DOHH2 (cell line): Measurements from ENCODE around the gene SELENOF.

Experiments
- H3F3A ChIP-seq: fragments of 200-600 bp; sonication (generic), shearing (Covaris generic); 2 replicates; pipeline ENCODE4 v1.6.0; 2016; ENCODE audit warnings: antibody characterized with exemption, mild to moderate bottlenecking; ENCODE audit not compliant: control insufficient read depth, insufficient read depth
- H3K27ac ChIP-seq: fragments of 200-600 bp; sonication (generic); 2 replicates; pipeline ENCODE4 v1.5.1; 2014; ENCODE audit warnings: low read depth, mild to moderate bottlenecking, low read length, moderate library complexity
- H3K27me3 ChIP-seq: fragments of 200-600 bp; sonication (generic); 2 replicates; pipeline ENCODE4 v1.6.1; 2014; ENCODE audit warnings: mild to moderate bottlenecking, low read length, mixed read lengths; ENCODE audit not compliant: control insufficient read depth
- H3K36me3 ChIP-seq: fragments of 200-600 bp; sonication (generic); 2 replicates; pipeline ENCODE4 v1.6.1; 2014; ENCODE audit warnings: mild to moderate bottlenecking, low read length, moderate library complexity, mixed read lengths; ENCODE audit not compliant: control insufficient read depth
- H3K4me1 ChIP-seq: fragments of 200-600 bp; sonication (generic); 2 replicates; pipeline ENCODE4 v1.6.1; 2014; ENCODE audit warnings: mild to moderate bottlenecking, low read length, mixed read lengths; ENCODE audit not compliant: control insufficient read depth
- H3K4me2 ChIP-seq: fragments of 200-600 bp; sonication (generic); 2 replicates; pipeline ENCODE4 v1.6.0; 2014; ENCODE audit warnings: mild to moderate bottlenecking, low read length, moderate library complexity
- H3K4me3 ChIP-seq: fragments of 200-600 bp; sonication (generic); 2 replicates; pipeline ENCODE4 v1.5.1; 2014; ENCODE audit warnings: mild to moderate bottlenecking, low read length, mixed read lengths
- H3K79me2 ChIP-seq: fragments of 200-600 bp; sonication (generic); 2 replicates; pipeline ENCODE4 v1.6.1; 2014; ENCODE audit warnings: mild to moderate bottlenecking, low read length, mixed read lengths; ENCODE audit not compliant: control insufficient read depth
- H3K9me2 ChIP-seq: fragments of 200-600 bp; sonication (generic); replicated peaks from 2 replicates; pipeline ENCODE4 v1.6.1; 2014; ENCODE audit warnings: mild to moderate bottlenecking, low read length, mixed read lengths; ENCODE audit not compliant: control insufficient read depth
- H3K9me3 ChIP-seq: fragments of 200-600 bp; sonication (generic); 2 replicates; pipeline ENCODE4 v1.6.1; 2014; ENCODE audit warnings: antibody characterized with exemption, low read length, mixed read lengths; ENCODE audit not compliant: control insufficient read depth, insufficient read depth
- H4K20me1 ChIP-seq: fragments of 200-600 bp; sonication (generic); 2 replicates; pipeline ENCODE4 v1.6.0; 2014; ENCODE audit warnings: low read depth, mild to moderate bottlenecking, antibody characterized with exemption, low read length, moderate library complexity; ENCODE audit not compliant: control insufficient read depth, insufficient read depth
- EZH2phosphoT487 ChIP-seq: fragments of 200-600 bp; sonication (generic); IDR thresholded peaks from 2 replicates; pipeline ENCODE4 v1.6.1; 2017; ENCODE audit warnings: borderline replicate concordance, mild to moderate bottlenecking, antibody characterized with exemption, low read length, moderate library complexity, mixed read lengths
- TF ChIP-seq, protein P1 (sequence below): fragments of 200-600 bp; sonication (generic); IDR thresholded peaks from one replicate; pipeline ENCODE4 v1.5.1; 2014; ENCODE audit warnings: antibody characterized with exemption, mild to moderate bottlenecking, low read depth, low read length; ENCODE audit not compliant: poor library complexity, severe bottlenecking

SELENOF gene

DNA sequence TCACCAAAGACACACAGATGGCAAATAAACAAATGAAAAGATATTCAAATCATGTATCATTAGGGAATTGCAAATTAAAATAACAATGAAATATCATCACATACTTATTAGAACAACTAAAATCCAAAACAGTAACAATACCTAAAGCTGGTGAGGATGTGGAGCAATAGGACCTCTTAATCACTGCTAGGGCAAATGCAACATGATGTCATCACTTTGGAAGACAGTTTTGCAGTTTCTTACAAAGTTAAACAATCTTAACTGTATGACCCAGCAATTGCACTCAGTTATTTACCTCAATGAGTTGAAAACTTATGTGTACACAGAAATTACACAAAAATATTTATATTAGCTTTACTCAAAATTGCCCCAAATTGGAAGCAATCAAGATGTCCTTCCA lies 47.3 kb downstream of the SELENOF start:
- TF ChIP-seq EZH2phosphoT487: no peak
- TF ChIP-seq, protein P1, sequence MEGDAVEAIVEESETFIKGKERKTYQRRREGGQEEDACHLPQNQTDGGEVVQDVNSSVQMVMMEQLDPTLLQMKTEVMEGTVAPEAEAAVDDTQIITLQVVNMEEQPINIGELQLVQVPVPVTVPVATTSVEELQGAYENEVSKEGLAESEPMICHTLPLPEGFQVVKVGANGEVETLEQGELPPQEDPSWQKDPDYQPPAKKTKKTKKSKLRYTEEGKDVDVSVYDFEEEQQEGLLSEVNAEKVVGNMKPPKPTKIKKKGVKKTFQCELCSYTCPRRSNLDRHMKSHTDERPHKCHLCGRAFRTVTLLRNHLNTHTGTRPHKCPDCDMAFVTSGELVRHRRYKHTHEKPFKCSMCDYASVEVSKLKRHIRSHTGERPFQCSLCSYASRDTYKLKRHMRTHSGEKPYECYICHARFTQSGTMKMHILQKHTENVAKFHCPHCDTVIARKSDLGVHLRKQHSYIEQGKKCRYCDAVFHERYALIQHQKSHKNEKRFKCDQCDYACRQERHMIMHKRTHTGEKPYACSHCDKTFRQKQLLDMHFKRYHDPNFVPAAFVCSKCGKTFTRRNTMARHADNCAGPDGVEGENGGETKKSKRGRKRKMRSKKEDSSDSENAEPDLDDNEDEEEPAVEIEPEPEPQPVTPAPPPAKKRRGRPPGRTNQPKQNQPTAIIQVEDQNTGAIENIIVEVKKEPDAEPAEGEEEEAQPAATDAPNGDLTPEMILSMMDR: no peak
- Histone ChIP-seq H3K79me2 (peaks cover 18% of the 10 kb centered on the region), H3K4me2 (peak overlapping the region; percentile 10), H3F3A (peaks cover 5% of the 10 kb centered on the region; the same call in 1 of the 2 replicates), H3K27me3 (no peaks in the 10 kb centered on the region), H3K9me3 (no peaks in the 10 kb centered on the region), H3K4me1 (peaks cover 26% of the 10 kb centered on the region), H3K4me3 (no peak overlapping the region), H3K36me3 (peaks cover 32% of the 10 kb centered on the region), H3K9me2 (no peaks in the 10 kb centered on the region), H3K27ac (no peak overlapping the region), H4K20me1 (no peaks in the 10 kb centered on the region)

DNA sequence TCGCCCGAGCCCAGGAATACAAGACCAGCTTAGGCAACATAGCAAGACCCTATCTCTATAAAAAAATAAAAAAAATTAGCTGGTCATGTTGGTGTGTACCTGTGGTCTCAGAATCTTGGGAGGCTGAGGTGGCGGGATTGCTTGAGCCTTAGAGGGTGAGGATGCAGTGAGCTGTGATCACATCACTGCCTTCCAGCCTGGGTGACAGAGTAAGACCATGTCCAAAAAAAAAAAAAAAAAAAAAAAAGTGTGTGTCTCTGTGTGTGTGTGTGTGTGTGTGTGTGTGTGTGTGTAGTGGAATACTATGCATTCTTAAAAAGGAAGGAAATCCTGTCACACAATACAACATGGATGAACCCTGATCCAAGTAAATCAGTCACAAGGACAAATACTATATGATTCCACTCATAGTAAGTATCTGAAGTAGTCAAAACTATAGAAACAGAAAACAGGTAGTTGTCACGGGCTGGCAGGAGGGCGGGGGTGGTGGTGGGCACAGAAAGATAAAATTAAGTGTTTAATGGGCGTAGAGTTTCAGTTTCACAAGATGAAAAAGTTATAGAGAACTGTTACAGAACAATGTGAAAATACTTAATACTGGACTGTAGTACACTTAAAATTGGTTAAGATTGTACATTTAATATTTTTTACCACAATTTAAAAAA lies 47.8 kb downstream of the SELENOF start:
- H3K27ac ChIP-seq: no peak overlapping the region
- peaks cover 32% of the 10 kb centered on the region for H3K36me3 ChIP-seq
- H3K4me3 ChIP-seq: no peak overlapping the region
- peak overlapping the region; percentile 10 for H3K4me2 ChIP-seq
- peaks cover 7% of the 10 kb centered on the region; the same call in 1 of the 2 replicates for H3F3A ChIP-seq
- TF ChIP-seq EZH2phosphoT487: no peak
- TF ChIP-seq, protein P1: no peak
- H3K4me1 ChIP-seq: peaks cover 26% of the 10 kb centered on the region
- peaks cover 16% of the 10 kb centered on the region for H3K79me2 ChIP-seq
- no peaks in the 10 kb centered on the region for H3K9me2 ChIP-seq
- no peaks in the 10 kb centered on the region for H4K20me1 ChIP-seq
- H3K27me3 ChIP-seq: no peaks in the 10 kb centered on the region
- H3K9me3 ChIP-seq: no peaks in the 10 kb centered on the region

DNA sequence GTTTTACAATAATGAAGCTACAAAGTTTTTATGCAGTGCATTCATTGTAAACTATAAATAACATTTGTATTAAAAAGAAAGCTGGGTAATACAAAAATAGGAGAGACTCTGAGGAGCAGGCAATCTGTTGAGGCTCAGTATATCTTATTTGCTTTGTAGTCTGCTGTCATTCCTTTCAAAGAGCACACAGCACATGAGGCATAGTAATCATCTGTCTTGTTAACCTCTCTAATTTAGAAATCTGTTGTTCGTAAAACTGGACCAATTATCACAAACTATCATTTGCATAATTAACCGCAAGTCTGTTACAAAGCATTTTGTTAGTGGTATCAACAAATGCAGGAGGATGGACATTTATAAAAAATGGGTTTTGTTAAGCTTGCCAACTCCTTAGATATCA lies 51.0 kb downstream of the SELENOF start:
- Histone ChIP-seq H3K4me1 (peaks cover 28% of the 10 kb centered on the region), H3K36me3 (peaks cover 18% of the 10 kb centered on the region), H3K27me3 (no peaks in the 10 kb centered on the region), H3F3A (peaks cover 20% of the 10 kb centered on the region), H3K4me3 (no peak overlapping the region), H4K20me1 (no peaks in the 10 kb centered on the region), H3K27ac (no peak overlapping the region), H3K9me3 (no peaks in the 10 kb centered on the region), H3K9me2 (no peaks in the 10 kb centered on the region), H3K4me2 (no peak overlapping the region), H3K79me2 (peaks cover 13% of the 10 kb centered on the region)
- no peak for TF ChIP-seq EZH2phosphoT487
- TF ChIP-seq, protein P1: no peak

DNA sequence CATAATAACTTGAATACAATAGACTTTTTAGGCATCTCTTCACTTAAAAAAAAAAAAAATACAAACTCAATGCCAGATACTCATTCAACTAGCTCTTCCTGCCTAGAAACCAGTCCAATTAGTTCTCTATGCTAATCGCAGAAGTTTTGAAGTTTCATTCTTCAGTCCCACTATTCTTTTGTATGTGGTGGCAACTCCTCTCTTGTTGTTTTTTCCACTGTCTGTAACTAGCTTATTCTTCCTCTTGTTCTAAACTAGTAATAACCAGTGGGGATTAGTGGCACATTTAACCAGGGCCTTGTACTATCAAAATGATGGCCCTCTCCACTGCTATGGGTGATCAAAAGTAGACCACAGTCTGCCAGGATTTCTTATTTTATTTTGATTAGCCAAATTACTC lies 52.5 kb downstream of the SELENOF start:
- Histone ChIP-seq H3K79me2 (peaks cover 12% of the 10 kb centered on the region), H3K4me2 (no peak overlapping the region), H3K4me3 (no peak overlapping the region), H3K9me3 (no peaks in the 10 kb centered on the region), H3K9me2 (no peaks in the 10 kb centered on the region), H3K27me3 (no peaks in the 10 kb centered on the region), H3K27ac (no peak overlapping the region), H3F3A (peaks cover 20% of the 10 kb centered on the region), H4K20me1 (no peaks in the 10 kb centered on the region), H3K36me3 (peaks cover 18% of the 10 kb centered on the region), H3K4me1 (peaks cover 26% of the 10 kb centered on the region)
- TF ChIP-seq, protein P1: no peak
- no peak for TF ChIP-seq EZH2phosphoT487
